Activated T-helper 2 cell treated with anti-CD3 and anti-CD28 coated beads, Interferon-gamma antibody, Interleukin-2, Interleukin-4, amounts not matched to agents 10 μg/mL and 5 μg/mL and 100 μg/mL, durations not matched to agents 14 hours and 24 hours and 36 hours (primary cell): ENCODE results near the gene ASTL. TPM values are rescaled to one million over a fixed set of nuclear protein-coding genes. Genes with fewer than 3 reads are reported as not detected.
A peak's percentile ranks its signal among the peaks of the same experiment; 100 is the strongest.

Experiments
- DNase-seq: peaks from one replicate; pipeline ENCODE4 v3.0.0; 2021; ENCODE audit warnings: low spot score
- H3K27ac Mint-ChIP-seq: one replicate; pipeline ENCODE4 v1.8.0; 2021; ENCODE audit warnings: mixed read lengths
- H3K27me3 Mint-ChIP-seq: one replicate; pipeline ENCODE4 v1.8.0; 2021; ENCODE audit warnings: low read depth, mixed read lengths
- H3K36me3 Mint-ChIP-seq: one replicate; pipeline ENCODE4 v1.8.0; 2021; ENCODE audit warnings: low read depth, mixed read lengths
- H3K4me1 Mint-ChIP-seq: one replicate; pipeline ENCODE4 v1.8.0; 2021; ENCODE audit warnings: low read depth, mixed read lengths
- H3K4me3 Mint-ChIP-seq: one replicate; pipeline ENCODE4 v1.8.0; 2021; ENCODE audit warnings: low read depth, mild to moderate bottlenecking, moderate library complexity, mixed read lengths
- H3K9me3 Mint-ChIP-seq: one replicate; pipeline ENCODE4 v1.8.0; 2021; ENCODE audit warnings: mixed read lengths
- intact Hi-C: fragments of 100-400 bp; cut with micrococcal nuclease; formaldehyde crosslinking; loops from one replicate; pipeline ENCODE4 v1.15.1; 2023
- total RNA-seq: library from RNA; stranded (reverse); gene quantifications from 2 replicates; pipeline ENCODE4 v1.2.3, GENCODE V29; 2022

The ASTL gene
- total RNA-seq, 1 donor from 2014 or later, result 1.3 TPM

DNA sequence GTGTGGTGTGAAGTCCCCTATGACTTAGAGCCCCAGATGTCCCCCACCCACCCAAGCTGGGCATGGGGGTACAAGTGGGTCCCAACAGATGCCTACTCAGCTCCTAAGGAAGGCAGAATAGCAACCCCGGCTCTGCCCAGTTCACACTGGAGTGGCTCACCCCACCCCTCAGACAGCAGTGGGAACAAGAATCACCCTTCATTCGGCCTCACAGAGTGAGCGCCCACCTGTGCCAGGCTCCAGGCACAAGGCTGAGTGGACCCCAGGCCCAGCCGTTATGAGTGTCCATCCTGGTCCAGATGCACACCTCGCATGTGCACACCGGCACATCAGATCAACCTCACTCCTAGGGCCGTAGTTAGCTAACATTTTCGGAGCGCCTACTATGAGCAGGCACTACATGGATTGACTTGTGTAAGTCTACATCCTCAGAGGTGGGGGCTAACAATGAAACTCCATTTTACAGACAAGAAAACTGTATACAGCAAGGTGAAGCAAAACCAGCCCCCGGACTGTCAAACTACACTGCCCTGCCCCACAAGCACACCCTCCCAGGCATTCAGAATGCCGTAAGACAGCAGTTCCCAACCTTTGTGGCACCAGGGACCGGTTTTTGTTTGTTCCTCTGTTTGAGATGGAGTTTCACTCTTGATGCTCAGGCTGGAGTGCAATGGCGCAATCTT, 2.8 kb upstream of the ASTL start:
- H3K9me3 Mint-ChIP-seq, result no peaks in the 10 kb centered on the region
- peaks cover 37% of the 10 kb centered on the region for H3K36me3 Mint-ChIP-seq
- peak overlapping the region; percentile 95 for H3K4me3 Mint-ChIP-seq
- no peak overlapping the region for H3K27ac Mint-ChIP-seq
- no peaks in the 10 kb centered on the region for H3K27me3 Mint-ChIP-seq
- no peak for DNase-seq
- intact Hi-C loops, result no loop called here
- H3K4me1 Mint-ChIP-seq, result peaks cover 17% of the 10 kb centered on the region

DNA sequence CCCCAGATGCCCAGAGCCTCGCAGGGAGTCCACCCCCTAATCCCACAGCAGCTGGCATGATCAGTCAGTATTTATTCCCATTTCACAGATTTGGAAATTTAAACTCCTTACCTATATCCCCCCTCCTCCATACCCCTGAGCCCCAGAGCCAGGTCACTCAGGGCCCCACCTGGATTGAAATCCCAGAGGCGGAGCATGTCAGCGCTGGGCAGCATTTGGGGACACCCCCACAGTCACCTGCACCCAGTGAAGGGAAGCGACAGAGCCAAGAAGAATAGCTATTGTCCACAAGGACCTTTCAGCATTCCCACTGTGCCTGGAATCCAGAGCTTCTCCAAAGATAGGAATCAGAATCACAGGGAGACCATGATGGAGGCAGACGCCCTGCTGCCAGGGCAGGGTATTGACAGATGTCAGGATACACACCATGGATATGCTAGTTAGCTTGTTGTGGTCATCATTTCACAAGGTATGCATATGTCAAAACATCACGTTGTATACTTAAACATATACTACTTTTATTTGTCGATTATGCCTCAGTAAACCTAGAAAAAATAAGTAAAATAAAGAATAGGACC, 968 bp upstream of the ASTL start:
- Mint-ChIP-seq H3K27ac (no peak overlapping the region), H3K4me3 (no peak overlapping the region), H3K4me1 (peaks cover 13% of the 10 kb centered on the region), H3K36me3 (peaks cover 31% of the 10 kb centered on the region), H3K27me3 (no peaks in the 10 kb centered on the region), H3K9me3 (no peaks in the 10 kb centered on the region)
- DNase-seq, result no peak
- intact Hi-C loops, result no loop called here

DNA sequence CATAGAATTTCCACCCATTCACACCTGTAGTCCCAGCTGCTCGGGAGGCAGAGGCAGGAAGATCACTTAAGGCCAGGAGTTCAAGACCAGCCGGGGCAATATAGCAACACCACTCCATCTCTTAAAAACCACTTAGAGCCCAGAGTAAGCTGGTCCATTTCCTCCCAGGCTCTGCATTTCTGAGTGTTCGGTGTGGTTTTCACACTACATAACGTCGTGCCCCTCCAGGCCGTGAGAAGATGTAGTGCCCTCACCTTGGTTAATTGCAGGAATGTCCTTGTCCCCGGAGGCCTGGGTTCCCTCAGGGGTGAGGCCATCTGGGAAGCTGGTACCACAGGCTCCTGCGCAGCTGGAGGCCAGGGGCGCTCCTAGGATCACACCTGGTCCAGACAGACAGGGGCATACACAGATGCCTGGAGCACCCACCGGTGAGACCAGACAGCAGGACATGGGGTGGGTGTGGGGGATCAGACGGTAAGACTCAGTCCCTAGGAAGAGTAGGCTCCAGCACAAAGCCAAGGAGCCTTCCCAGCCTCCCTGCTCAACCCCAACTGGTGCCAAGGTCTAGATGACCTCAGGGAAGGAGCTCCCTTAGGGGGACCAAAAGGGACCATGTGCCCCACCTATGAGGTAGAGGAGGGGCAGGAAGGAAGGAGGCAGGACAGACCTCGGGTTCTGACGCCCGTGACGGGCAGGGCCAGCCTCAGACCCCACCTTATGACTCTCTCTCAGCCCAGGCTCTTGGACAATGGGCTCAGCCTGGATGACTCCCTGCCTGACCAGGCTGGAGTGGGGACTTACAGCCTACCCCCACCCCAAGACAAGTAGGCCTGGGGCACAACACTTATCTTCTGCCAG, 752 bp downstream of the ASTL start:
- Mint-ChIP-seq H3K36me3 (peaks cover 14% of the 10 kb centered on the region), H3K4me1 (peaks cover 11% of the 10 kb centered on the region), H3K27ac (no peak overlapping the region), H3K4me3 (no peak overlapping the region), H3K27me3 (no peaks in the 10 kb centered on the region), H3K9me3 (no peaks in the 10 kb centered on the region)
- no peak for DNase-seq
- intact Hi-C loops, result loop anchor here (1.0 kb wide), 1 partner anchor 38 kb away; no protein-coding TSS in a partner anchor

DNA sequence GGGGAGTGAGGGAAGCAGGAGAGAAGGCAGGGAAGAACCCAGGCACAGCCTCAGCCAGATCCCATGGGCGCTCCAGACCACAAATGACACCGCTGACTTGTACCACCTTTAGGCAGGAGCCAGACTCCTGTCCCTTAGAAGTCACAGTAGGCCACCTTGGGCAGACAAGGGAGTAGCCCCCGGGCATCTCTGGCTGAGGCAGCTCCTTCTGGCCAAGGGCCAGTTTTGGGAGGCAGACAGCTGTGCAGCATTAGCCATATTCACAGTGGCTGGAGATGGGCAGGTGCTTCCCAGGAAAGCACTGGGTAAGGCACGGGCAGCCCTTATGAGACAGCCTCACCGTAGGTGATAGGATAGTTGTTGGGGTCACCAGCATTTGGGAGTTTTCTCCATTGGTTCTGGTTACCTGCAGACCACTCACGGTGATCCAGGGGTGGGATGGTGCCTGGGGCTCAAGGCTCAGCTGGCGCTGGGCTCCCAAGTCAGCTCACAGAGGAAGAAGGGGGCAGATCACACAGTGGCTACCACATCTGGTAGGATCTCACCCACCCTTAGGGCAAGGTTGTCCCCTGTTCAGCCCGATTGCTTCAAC, 2.1 kb downstream of the ASTL start:
- Mint-ChIP-seq H3K36me3 (peaks cover under 1% of the 10 kb centered on the region), H3K27ac (no peak overlapping the region), H3K27me3 (no peaks in the 10 kb centered on the region), H3K4me1 (peaks cover 12% of the 10 kb centered on the region), H3K4me3 (no peak overlapping the region), H3K9me3 (no peaks in the 10 kb centered on the region)
- intact Hi-C loops, result no loop called here
- no peak for DNase-seq

DNA sequence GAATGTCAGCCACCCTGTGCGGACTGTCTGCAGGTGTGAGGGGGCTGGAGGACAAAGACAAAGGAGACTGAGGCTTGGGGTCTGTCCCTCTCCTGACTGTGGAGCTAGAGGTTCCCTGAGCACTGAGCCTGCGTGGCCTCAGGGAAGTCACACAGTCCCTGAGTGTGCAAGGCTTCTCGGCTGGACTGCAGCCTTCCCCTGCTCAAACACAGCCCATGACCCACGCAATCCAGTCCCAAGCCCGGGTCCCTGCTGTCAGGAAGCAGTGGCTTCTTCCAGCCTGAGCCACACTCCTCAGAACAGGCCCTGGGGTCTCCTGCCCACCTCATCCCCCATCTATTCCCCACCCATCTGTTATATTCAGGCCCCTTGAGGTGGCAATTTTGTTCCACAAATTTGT, 2.7 kb downstream of the ASTL start:
- Mint-ChIP-seq H3K27ac (no peak overlapping the region), H3K9me3 (no peaks in the 10 kb centered on the region), H3K27me3 (no peaks in the 10 kb centered on the region), H3K4me1 (peaks cover 16% of the 10 kb centered on the region), H3K4me3 (no peak overlapping the region), H3K36me3 (peaks cover 3% of the 10 kb centered on the region)
- DNase-seq, result no peak
- intact Hi-C loops, result no loop called here

DNA sequence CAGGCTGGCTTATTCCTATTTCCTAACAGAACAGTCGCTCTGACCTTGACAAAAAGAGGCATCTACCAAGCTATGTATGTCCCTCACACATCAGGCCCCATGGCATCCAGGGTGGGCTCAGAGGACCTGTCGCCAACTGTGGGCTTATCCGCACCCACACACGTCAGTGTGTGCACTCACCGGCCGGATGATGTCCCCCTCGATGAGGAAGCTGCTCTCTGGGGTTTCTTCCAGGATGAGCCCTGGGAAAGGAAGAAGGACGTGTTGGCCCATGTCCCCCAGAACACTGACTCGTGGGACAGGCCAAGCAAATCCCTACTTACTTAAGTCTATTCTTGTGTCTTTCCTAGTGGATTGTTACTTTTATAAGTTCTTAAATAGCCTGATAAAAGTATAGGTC, 3.1 kb downstream of the ASTL start:
- H3K4me3 Mint-ChIP-seq, result no peak overlapping the region
- no peaks in the 10 kb centered on the region for H3K27me3 Mint-ChIP-seq
- intact Hi-C loops, result no loop called here
- DNase-seq, result no peak
- H3K4me1 Mint-ChIP-seq, result peaks cover 21% of the 10 kb centered on the region
- peaks cover 6% of the 10 kb centered on the region for H3K36me3 Mint-ChIP-seq
- H3K9me3 Mint-ChIP-seq, result no peaks in the 10 kb centered on the region
- H3K27ac Mint-ChIP-seq, result no peak overlapping the region

DNA sequence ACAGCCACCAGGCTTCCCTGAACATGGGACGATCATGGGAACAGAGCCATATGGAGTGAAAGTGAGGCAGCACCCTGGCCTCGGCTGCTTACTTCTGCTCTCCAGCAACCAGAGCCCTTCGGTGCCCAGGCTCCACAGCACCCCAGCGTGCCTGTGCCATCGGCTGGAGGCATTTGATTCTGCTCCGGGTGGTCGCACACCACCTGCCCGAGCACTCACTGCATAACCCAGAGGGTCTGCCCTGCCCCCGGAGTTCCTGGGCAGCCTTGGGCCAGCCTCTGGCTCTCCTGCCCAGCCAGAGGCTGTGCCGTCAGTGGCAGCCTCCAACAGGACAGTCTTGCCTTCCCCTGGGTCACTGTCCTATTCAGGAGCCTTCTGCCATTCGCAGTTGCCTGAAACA, 3.9 kb downstream of the ASTL start:
- Mint-ChIP-seq H3K4me1 (peaks cover 21% of the 10 kb centered on the region), H3K36me3 (peaks cover 12% of the 10 kb centered on the region), H3K27me3 (no peaks in the 10 kb centered on the region), H3K9me3 (no peaks in the 10 kb centered on the region), H3K27ac (no peak overlapping the region), H3K4me3 (no peak overlapping the region)
- no peak for DNase-seq
- intact Hi-C loops, result no loop called here

DNA sequence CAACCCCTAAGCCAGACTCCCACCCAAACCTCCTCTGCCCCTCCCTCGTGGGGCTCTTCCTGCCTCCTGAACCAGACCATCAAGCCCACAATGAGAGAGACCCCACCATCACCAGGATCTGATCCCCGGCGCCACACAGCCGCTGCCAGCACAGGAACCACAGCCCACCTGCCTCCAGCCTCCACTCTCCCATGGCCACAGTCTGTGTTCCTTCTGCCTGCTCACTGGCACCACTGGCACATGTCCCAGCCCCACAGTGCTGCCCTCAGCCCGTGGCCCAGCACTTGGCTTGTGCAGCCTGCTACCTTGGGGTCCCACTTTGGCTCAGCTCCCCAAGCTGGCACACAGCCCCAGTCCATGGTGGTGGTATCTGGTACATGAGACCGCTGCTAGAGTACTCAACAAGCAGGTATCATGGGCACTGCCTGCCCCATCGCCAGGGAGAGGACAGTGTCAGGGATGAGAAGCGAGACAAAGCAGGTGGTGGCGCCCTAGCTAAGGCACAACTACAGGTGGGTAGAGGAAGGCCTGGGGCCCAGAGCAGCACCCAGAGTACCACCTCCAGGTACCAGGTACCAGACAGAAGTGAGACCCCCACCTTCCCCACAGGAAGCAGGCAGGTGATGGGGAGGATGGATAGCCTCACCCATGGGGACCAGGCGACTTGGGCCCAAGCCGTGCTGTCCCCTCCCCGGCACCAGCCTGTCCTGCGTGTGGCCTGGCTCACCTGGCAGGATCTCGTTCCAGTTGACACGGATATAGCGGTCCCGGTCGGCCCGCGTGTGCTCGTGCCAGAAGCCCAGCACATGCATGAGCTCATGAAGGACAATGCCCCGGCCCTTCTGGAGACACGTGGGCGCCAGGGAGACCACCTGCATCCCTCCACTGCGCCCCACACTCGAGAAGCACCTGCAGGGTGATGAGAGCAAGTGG, 6.2 kb downstream of the ASTL start:
- Mint-ChIP-seq H3K4me3 (no peak overlapping the region), H3K36me3 (peaks cover 19% of the 10 kb centered on the region), H3K27ac (peak overlapping the region; percentile 62), H3K9me3 (no peaks in the 10 kb centered on the region), H3K27me3 (no peaks in the 10 kb centered on the region), H3K4me1 (peaks cover 17% of the 10 kb centered on the region)
- no peak for DNase-seq
- intact Hi-C loops, result no loop called here

DNA sequence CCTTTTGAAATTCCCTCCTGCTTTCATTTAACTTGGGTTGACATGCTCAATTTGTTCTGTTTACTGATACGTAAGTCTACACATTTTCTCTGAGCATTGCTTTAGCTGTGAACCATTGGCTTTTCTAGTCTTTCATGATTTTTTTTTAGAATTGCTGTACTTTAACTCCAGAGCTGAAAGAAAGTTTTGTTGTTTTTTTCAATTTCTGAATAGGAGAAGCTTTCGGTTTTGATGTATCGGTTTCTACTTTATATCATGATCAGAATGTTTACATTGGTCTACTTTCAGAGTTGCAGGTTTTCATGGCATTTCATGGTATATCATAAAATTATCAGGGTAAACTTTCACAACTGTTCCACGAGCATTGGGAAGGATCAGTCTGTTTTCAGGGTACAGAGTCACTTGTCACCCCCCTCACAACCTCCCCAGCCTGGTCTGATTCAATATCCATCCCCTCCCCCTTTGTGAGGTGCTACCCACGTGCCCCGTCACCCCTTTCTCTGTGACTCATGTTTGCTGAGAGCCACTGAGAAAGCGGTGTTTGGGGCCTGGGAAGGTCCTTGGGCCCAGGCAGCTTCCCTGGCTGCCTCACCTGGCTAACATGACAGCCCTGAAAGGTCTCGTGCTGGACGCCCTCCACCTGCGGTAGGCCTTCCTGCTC, 7.0 kb downstream of the ASTL start:
- intact Hi-C loops, result no loop called here
- no peak overlapping the region for H3K4me3 Mint-ChIP-seq
- H3K36me3 Mint-ChIP-seq, result peaks cover 22% of the 10 kb centered on the region
- H3K4me1 Mint-ChIP-seq, result peaks cover 17% of the 10 kb centered on the region
- H3K27ac Mint-ChIP-seq, result peak overlapping the region; percentile 69
- DNase-seq, result no peak
- H3K27me3 Mint-ChIP-seq, result no peaks in the 10 kb centered on the region
- H3K9me3 Mint-ChIP-seq, result no peaks in the 10 kb centered on the region

DNA sequence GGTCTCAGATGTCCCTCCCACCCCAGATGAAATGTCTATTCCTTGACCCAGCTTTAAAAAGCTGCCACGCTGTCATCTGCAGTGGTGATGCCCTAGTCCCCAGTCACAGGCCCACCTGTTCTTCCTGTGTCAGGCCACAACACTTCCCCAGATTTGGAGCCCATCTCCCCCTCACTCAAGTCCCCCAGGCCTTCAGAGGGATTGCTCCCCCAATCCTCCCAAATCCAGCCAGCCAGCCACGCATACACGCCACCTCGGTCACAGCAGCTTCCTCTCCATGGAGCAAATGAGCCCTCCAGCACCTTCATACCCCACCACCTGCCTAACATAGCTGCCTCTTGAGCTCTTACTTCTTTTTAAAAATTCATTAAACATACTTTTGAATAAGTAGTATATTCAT, 7.8 kb downstream of the ASTL start:
- no peaks in the 10 kb centered on the region for H3K27me3 Mint-ChIP-seq
- H3K4me3 Mint-ChIP-seq, result no peak overlapping the region
- peaks cover 28% of the 10 kb centered on the region for H3K36me3 Mint-ChIP-seq
- H3K27ac Mint-ChIP-seq, result no peak overlapping the region
- DNase-seq, result no peak
- intact Hi-C loops, result no loop called here
- H3K4me1 Mint-ChIP-seq, result peaks cover 17% of the 10 kb centered on the region
- H3K9me3 Mint-ChIP-seq, result no peaks in the 10 kb centered on the region

DNA sequence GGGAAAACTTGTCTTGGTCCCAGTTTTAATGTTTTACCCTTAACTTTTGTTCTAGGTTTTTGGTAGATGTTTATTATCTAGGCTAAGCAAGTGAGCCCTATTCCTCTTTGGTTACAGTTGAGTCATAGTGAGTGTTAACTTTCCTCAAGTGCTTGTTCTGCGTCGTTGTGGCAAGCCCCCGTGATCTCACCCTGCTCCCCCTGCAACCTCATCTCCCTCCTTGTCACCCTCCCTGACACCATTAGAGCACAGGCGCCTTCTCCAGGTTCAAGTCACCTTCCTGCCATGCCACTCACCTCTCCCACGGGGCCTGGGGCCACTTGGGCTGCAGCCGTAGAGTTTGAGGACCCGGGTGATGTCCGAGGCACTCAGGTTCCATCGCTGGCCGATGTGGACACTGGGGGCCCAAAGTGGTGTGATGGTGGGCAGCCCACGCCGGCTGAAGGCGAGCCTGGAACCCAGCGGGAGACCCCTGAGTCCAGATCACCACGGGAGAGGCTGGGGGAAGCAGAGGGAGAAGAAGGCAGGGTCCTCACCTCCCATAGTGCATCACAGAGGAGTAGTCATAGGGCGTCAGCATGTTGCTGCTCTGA, 8.7 kb downstream of the ASTL start:
- Mint-ChIP-seq H3K4me1 (peaks cover 17% of the 10 kb centered on the region), H3K27me3 (no peaks in the 10 kb centered on the region), H3K27ac (no peak overlapping the region), H3K4me3 (no peak overlapping the region), H3K36me3 (peaks cover 28% of the 10 kb centered on the region), H3K9me3 (no peaks in the 10 kb centered on the region)
- intact Hi-C loops, result no loop called here
- no peak for DNase-seq
